ENCODE measurements around the gene ZNF606. TPM values are rescaled to one million over a fixed set of nuclear protein-coding genes. Genes with fewer than 3 reads are reported as not detected.
A peak's percentile ranks its signal among the peaks of the same experiment; 100 is the strongest.
"Not testable (repeated sequence)": the region's sequence is repeated elsewhere in the genome, so short reads cannot be mapped to it uniquely, and the experiment has no call there.

ZNF606 gene
- total RNA-seq, 6 experiments from 2014 or later: 3.1 to 7.1 (median 5.0) TPM

DNA sequence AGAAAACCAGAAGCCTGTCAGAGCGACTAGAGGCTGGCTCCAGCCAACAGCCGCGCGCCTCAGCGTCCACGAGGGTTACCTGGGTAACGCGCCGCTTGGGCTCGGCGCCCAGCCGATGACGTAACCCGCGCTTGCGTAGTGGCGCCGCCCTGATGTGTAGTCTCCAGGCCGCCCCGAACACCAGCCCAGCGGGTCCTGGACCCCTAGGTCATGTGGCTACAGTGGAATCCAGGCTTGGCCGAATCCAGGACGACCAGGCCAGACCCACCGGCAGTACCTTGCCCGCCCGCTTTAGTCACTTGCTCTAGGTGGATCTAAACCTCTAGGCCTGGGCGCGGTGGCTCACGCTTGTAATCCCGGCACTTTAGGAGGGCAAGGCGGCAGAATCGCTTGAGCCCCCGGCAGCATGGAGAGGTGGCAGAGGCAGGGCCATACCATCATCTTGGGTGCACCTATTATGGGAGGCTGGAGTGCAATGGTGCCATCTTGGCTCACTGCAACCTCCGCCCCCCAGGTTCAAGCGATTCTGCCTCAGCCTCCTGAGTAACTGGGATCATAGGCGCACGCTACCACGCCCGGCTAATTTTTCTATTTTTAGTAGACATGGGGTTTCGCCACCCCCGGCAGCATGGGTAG lies 7.2 kb upstream of the ZNF606 start:
- TF ChIP-seq, protein P1, sequence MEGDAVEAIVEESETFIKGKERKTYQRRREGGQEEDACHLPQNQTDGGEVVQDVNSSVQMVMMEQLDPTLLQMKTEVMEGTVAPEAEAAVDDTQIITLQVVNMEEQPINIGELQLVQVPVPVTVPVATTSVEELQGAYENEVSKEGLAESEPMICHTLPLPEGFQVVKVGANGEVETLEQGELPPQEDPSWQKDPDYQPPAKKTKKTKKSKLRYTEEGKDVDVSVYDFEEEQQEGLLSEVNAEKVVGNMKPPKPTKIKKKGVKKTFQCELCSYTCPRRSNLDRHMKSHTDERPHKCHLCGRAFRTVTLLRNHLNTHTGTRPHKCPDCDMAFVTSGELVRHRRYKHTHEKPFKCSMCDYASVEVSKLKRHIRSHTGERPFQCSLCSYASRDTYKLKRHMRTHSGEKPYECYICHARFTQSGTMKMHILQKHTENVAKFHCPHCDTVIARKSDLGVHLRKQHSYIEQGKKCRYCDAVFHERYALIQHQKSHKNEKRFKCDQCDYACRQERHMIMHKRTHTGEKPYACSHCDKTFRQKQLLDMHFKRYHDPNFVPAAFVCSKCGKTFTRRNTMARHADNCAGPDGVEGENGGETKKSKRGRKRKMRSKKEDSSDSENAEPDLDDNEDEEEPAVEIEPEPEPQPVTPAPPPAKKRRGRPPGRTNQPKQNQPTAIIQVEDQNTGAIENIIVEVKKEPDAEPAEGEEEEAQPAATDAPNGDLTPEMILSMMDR (IDR thresholded peaks at IDR 0.05): no peak
- no peak for TF ChIP-seq POLR2A (IDR thresholded peaks at IDR 0.05)
- H3K27ac ChIP-seq: no peak overlapping the region
- intact Hi-C loops (cut with DNase I): no loop called here
- peak overlapping the region in 1 of 3 donors; percentile 46 for H3K4me3 ChIP-seq
- H3K9me3 ChIP-seq: peaks cover 0 to 5% (median 0%) of the 10 kb centered on the region in 4 donors
- ATAC-seq: peak; percentile 76 to 99 (median 92)
- H3K27me3 ChIP-seq: no peaks in the 10 kb centered on the region
- DNase-seq: peak; percentile 57 to 84 (median 73)
- WGBS (ENCODE audit: insufficient coverage, low coverage, low lambda C conversion rate, missing lambda C conversion rate): 0% methylated on average over 1 of the region's 41 CpGs
- H3K4me1 ChIP-seq: no peaks in the 10 kb centered on the region
- peaks cover 0 to 4% (median 1%) of the 10 kb centered on the region in 4 donors for H3K36me3 ChIP-seq

DNA sequence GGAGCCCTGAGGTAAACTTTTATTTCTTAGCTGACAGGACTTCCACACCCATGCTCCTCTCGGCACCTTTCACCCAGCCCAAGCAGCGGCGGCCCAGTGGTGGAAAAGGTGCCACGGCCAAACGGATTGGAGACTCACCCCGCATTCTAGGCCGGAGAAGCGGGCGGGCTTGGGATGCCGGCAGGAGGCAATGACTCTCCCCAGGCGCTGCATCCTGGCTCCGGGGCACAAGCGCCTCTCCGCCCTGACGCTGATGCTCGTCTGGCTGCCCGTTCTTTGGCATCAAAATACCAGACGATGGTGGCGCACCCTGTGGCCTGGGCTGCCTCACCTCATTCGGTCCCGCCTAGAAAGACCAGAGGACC lies 6.7 kb upstream of the ZNF606 start:
- H3K4me3 ChIP-seq: peak overlapping the region in 1 of 3 donors; percentile 46
- WGBS (ENCODE audit: insufficient coverage, low coverage, low lambda C conversion rate, missing lambda C conversion rate): 5% methylated on average over 12 of the region's 21 CpGs
- H3K27ac ChIP-seq: no peak overlapping the region
- H3K9me3 ChIP-seq: peaks cover 0 to 5% (median 0%) of the 10 kb centered on the region in 4 donors
- H3K36me3 ChIP-seq: peaks cover 0 to 5% (median 2%) of the 10 kb centered on the region in 4 donors
- H3K4me1 ChIP-seq: no peaks in the 10 kb centered on the region
- H3K27me3 ChIP-seq: no peaks in the 10 kb centered on the region
- no peak for ATAC-seq
- peak in 1 of 3 donors; percentile 57 for DNase-seq
- no peak for TF ChIP-seq POLR2A (IDR thresholded peaks at IDR 0.05)
- TF ChIP-seq, protein P1 (IDR thresholded peaks at IDR 0.05): no peak
- intact Hi-C loops (cut with DNase I): no loop called here

DNA sequence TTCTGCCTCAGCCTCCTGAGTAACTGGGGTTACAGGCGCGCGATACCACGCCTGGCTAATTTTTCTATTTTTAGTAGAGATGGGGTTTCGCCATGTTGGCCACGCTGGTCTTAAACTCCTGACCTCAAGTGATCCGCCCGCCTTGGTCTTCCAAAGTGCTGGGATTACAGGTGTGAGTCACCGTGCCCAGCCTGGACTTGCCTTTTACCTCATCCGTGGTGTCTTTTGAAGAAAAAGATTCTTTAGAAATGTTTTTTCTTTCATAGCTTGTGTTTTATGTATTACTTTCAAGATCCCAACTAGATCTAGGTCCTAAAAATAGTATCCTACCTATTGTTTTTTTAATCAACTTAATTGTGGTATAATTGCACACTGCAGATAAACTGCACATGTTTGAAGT lies 6.3 kb upstream of the ZNF606 start:
- intact Hi-C loops (cut with DNase I); H3K4me1 ChIP-seq; H3K36me3 ChIP-seq; H3K4me3 ChIP-seq; H3K27ac ChIP-seq; H3K9me3 ChIP-seq; H3K27me3 ChIP-seq; DNase-seq; ATAC-seq: not testable (repeated sequence)
- 44% methylated on average over 9 of the region's 10 CpGs for WGBS (ENCODE audit: insufficient coverage, low coverage, low lambda C conversion rate, missing lambda C conversion rate)

DNA sequence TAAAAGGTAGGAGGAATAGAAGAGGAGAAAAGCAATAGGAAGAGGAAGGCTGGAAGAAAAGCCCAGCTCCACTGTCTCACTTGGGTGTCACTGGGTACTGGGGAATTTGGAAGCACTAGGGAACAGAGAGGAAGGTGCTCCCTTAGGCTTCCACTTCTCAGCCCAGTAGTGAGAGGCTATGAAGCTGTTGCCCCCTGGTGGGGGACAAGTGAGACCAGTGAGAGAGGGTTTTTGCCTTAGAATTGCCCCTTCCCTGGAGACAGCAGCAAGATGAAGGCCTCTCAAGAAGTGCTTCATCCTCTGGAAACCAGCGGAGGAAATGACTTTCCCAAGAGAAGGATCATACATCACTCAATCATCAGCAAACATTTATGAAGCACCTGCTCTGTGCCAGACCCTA lies 4.7 kb upstream of the ZNF606 start:
- Histone ChIP-seq H3K9me3 (peaks cover 0 to 5% (median 0%) of the 10 kb centered on the region in 4 donors), H3K4me1 (no peaks in the 10 kb centered on the region), H3K27ac (no peak overlapping the region), H3K36me3 (peaks cover 0 to 5% (median 2%) of the 10 kb centered on the region in 4 donors), H3K4me3 (no peak overlapping the region), H3K27me3 (no peaks in the 10 kb centered on the region)
- no peak for DNase-seq
- WGBS (ENCODE audit: insufficient coverage, low coverage, low lambda C conversion rate, missing lambda C conversion rate): no CpG with 5 or more reads among the region's 1 CpG
- no peak for TF ChIP-seq POLR2A (IDR thresholded peaks at IDR 0.05)
- TF ChIP-seq, protein P1 (IDR thresholded peaks at IDR 0.05): no peak
- no peak for ATAC-seq
- intact Hi-C loops (cut with DNase I): no loop called here

DNA sequence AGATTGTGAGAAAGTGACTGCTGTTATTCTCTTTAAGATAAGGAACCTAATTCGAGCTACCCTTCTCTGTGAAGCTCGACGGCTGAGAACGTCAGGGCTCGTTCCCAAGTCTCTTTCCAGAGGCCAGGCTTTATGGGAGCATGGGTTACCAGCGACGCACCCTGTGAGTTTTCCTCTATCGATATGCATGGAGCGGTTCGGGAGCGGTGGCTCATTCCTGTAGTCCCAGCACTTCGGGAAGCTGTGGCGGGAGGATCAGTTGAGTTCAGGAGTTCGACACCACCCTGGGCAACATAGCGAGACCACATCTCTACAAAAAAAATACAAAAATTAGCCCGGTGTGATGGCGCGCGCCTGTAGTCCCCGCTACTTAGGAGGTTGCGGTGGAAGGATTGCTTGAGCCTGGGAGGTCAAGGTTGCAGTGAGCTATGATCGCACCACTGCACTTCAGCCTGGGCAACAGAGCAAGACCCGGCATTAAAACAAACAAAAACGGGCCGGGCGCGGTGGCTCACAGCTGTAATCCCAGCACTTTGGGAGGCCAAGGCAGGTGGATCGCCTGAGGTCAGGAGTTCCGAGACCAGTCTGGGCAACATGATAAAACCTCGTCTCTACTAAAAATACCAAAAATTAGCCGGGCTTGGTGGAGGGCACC lies 681 bp upstream of the ZNF606 start:
- 30% methylated on average over 27 of the region's 31 CpGs for WGBS (ENCODE audit: insufficient coverage, low coverage, low lambda C conversion rate, missing lambda C conversion rate)
- ATAC-seq: peak in 3 of 4 donors; percentile 4 to 8 (median 8)
- intact Hi-C loops (cut with DNase I): no loop called here
- Histone ChIP-seq H3K27ac (peak overlapping the region in 2 of 3 donors; percentile 85 to 89), H3K27me3 (no peaks in the 10 kb centered on the region), H3K4me3 (peak overlapping the region; percentile 93 to 99 (median 95)), H3K9me3 (peaks cover 0 to 8% (median 4%) of the 10 kb centered on the region in 4 donors), H3K36me3 (peaks cover 0 to 25% (median 17%) of the 10 kb centered on the region in 4 donors), H3K4me1 (peaks cover 0 to 10% (median 2%) of the 10 kb centered on the region in 4 donors)
- TF ChIP-seq POLR2A (IDR thresholded peaks at IDR 0.05): no peak
- TF ChIP-seq, protein P1 (IDR thresholded peaks at IDR 0.05): no peak
- no peak for DNase-seq

Measured in right lobe of liver (tissue), 6 donors.